ENCODE results near the gene DCST2. TPM values are rescaled to one million over a fixed set of nuclear protein-coding genes. Genes with fewer than 3 reads are reported as not detected.

Gene DCST2
- polyA plus RNA-seq, 1 of the 3 experiments (the other 2 are of a cell fraction) = 0.76 TPM

- no peak for TF ChIP-seq REST (IDR thresholded peaks at IDR 0.05; ENCODE audit: low read depth, low read length)
These were observed 14.8 kb downstream of the DCST2 start (continued) for GRCh38 chr1:155018617-155019348.

GRCh38 chr1:155017946-155018316, 15.7 kb downstream of the DCST2 start:
- Histone ChIP-seq H3K27ac (ENCODE audit: low read depth in 2 of 2, low read length in 1 of 2) (no peak overlapping the region), H3K4me2 (no peak overlapping the region), H3K27me3 (ENCODE audit: insufficient read depth) (no peaks in the 10 kb centered on the region), H2AFZ (ENCODE audit: low read depth) (no peak overlapping the region), H3K9me2 (no peaks in the 10 kb centered on the region), H4K20me1 (ENCODE audit: insufficient read depth) (no peaks in the 10 kb centered on the region), H3K4me1 (ENCODE audit: control insufficient read depth in 1 of 2, insufficient read depth in 2 of 2, low read depth in 1 of 2, low read length in 1 of 2) (peaks cover 0 to 8% of the 10 kb centered on the region in 2 experiments; a peak in 1 of 4 replicates), H3K9me3 (no peaks in the 10 kb centered on the region), H3K9ac (no peak overlapping the region), H3K36me3 (replicated peaks in 1 of 2; ENCODE audit: control insufficient read depth in 1 of 2, insufficient read depth in 2 of 2, low read length in 1 of 2) (peaks cover 0 to 22% of the 10 kb centered on the region in 2 experiments), H3K79me2 (ENCODE audit: insufficient read depth) (no peaks in the 10 kb centered on the region), H3K4me3 (ENCODE audit: low read depth in 2 of 2, low read length in 1 of 2) (no peak overlapping the region), H3F3A (replicated peaks; ENCODE audit: insufficient read depth) (peaks cover 6% of the 10 kb centered on the region)
- TF ChIP-seq EZH2phosphoT487 (IDR thresholded peaks at IDR 0.05; ENCODE audit: borderline replicate concordance, low read depth) (no peak), TAF1 (IDR thresholded peaks at IDR 0.05; ENCODE audit: borderline replicate concordance, low read depth, low read length) (no peak), USF1 (IDR thresholded peaks at IDR 0.05; ENCODE audit: borderline replicate concordance, low read depth) (no peak), POLR2AphosphoS5 (IDR thresholded peaks at IDR 0.05; ENCODE audit: low read depth, low read length) (no peak), PBX3 (IDR thresholded peaks at IDR 0.05) (no peak), FOSL2 (IDR thresholded peaks at IDR 0.05; ENCODE audit: borderline replicate concordance, low read depth) (no peak), IRF3 (IDR thresholded peaks at IDR 0.05; ENCODE audit: low read depth, low read length) (no peak), JUND (IDR thresholded peaks at IDR 0.05) (no peak), MEF2A (IDR thresholded peaks at IDR 0.05; ENCODE audit: borderline replicate concordance, low read depth) (no peak), FOXJ3 (CRISPR knock-in tag; IDR thresholded peaks at IDR 0.05) (no peak), RXRA (IDR thresholded peaks at IDR 0.05; ENCODE audit: borderline replicate concordance, low read depth) (no peak), GATA2 (CRISPR knock-in tag; IDR thresholded peaks at IDR 0.05) (no peak)
- no peak for DNase-seq
- WGBS (ENCODE audit: low lambda C conversion rate) = 72% methylated on average over 4 of the region's 6 CpGs
- ChIA-PET CTCF (interaction anchor here (0.6 to 9.3 kb wide), 40 partner anchors 8 to 462 kb away, joined by 3 to 149 read pairs (median 8); partner anchors contain the start of genes ADAM15, CKS1B, DCST1 and DCST2), POLR2A (interaction anchor here (0.6 to 0.9 kb wide), 3 partner anchors 14 to 62 kb away, joined by 3 to 4 read pairs (median 3); partner anchors contain the start of genes PBXIP1 and PYGO2)
